ENCODE measurements around the gene GRAMD1B. TPM values are rescaled to one million over a fixed set of nuclear protein-coding genes. Genes with fewer than 3 reads are reported as not detected.

Gene GRAMD1B
- total RNA-seq, 1 donor from 2014 or later = 15.0 TPM

GRCh38 chr11:123437236-123437979, 7.3 kb downstream of the GRAMD1B start:
- Mint-ChIP-seq H3K4me3 (no peak overlapping the region), H3K27me3 (no peaks in the 10 kb centered on the region), H3K9me3 (no peaks in the 10 kb centered on the region), H3K27ac (no peak overlapping the region), H3K4me1 (no peaks in the 10 kb centered on the region), H3K36me3 (ENCODE audit: low read depth) (no peaks in the 10 kb centered on the region)
- ChIA-PET CTCF (no interaction called here), POLR2A (no interaction called here)
- DNase-seq (no peak), ATAC-seq (ENCODE audit: low read depth) (no peak)
- TF ChIP-seq, protein P1, sequence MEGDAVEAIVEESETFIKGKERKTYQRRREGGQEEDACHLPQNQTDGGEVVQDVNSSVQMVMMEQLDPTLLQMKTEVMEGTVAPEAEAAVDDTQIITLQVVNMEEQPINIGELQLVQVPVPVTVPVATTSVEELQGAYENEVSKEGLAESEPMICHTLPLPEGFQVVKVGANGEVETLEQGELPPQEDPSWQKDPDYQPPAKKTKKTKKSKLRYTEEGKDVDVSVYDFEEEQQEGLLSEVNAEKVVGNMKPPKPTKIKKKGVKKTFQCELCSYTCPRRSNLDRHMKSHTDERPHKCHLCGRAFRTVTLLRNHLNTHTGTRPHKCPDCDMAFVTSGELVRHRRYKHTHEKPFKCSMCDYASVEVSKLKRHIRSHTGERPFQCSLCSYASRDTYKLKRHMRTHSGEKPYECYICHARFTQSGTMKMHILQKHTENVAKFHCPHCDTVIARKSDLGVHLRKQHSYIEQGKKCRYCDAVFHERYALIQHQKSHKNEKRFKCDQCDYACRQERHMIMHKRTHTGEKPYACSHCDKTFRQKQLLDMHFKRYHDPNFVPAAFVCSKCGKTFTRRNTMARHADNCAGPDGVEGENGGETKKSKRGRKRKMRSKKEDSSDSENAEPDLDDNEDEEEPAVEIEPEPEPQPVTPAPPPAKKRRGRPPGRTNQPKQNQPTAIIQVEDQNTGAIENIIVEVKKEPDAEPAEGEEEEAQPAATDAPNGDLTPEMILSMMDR (IDR thresholded peaks at IDR 0.05) = no peak
- intact Hi-C loops (cut with micrococcal nuclease) = no loop called here

DNA sequence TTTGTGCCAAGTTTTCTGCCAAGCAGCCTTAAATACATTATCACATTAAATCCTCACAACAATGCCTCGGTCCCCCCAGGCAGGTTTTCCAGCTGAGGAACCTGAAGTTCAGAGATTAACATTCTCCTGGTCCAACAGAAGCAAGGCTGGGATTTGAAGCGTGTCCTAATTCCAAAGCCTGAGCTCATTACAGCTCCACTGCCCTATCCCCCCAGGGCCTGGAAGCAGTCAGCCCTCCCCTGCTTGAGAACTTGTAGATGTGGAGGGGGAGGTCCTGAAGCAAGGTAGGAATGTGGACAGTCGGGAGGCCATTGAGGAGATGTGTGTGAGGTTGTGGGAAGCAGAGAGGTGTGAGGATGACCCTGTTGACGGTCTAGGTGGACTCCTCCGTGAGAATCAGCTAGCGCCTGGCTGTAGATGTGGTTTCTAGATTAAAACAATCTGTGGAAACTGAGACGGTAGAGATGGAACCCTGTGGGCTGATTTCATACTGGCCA, 8.1 kb downstream of the GRAMD1B start:
- intact Hi-C loops (cut with micrococcal nuclease) = no loop called here
- Mint-ChIP-seq H3K27me3 (no peaks in the 10 kb centered on the region), H3K4me3 (no peak overlapping the region), H3K27ac (no peak overlapping the region), H3K9me3 (no peaks in the 10 kb centered on the region), H3K36me3 (ENCODE audit: low read depth) (no peaks in the 10 kb centered on the region), H3K4me1 (no peaks in the 10 kb centered on the region)
- CTCF ChIA-PET = interaction anchor here (1.5 kb wide), 1 partner anchor 40 kb away, joined by 4 read pairs; no protein-coding TSS in a partner anchor
- no peak for ATAC-seq (ENCODE audit: low read depth)
- DNase-seq = no peak
- POLR2A ChIA-PET = no interaction called here
- TF ChIP-seq, protein P1 (IDR thresholded peaks at IDR 0.05) = no peak

DNA sequence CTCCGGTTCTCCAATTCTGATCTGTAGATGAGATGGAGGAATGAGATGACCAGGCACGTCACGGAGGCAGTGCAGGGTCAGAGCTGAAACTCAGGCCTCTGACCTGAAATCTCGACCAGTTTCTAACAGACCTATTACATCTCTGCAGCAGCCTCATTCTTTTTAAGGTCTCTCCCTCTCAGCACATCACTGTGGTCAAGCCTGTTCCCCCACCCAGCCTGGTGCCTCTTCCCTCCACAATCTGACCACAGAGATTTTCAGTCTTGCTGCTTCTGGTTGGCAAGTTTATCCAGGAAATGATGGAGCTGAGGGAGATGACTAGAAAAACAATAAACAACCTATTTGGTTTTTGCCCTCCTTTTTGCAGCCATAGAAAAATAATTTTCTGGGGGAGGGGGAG, 9.5 kb downstream of the GRAMD1B start:
- no peak overlapping the region for H3K4me3 Mint-ChIP-seq
- no peaks in the 10 kb centered on the region for H3K4me1 Mint-ChIP-seq
- TF ChIP-seq, protein P1 (IDR thresholded peaks at IDR 0.05) = no peak
- DNase-seq = no peak
- H3K27me3 Mint-ChIP-seq = no peaks in the 10 kb centered on the region
- intact Hi-C loops (cut with micrococcal nuclease) = no loop called here
- ChIA-PET POLR2A (no interaction called here), CTCF (interaction anchor here (1.5 kb wide), 1 partner anchor 39 kb away, joined by 4 read pairs; no protein-coding TSS in a partner anchor)
- no peaks in the 10 kb centered on the region for H3K36me3 Mint-ChIP-seq (ENCODE audit: low read depth)
- no peak for ATAC-seq (ENCODE audit: low read depth)
- no peak overlapping the region for H3K27ac Mint-ChIP-seq
- H3K9me3 Mint-ChIP-seq = no peaks in the 10 kb centered on the region

DNA sequence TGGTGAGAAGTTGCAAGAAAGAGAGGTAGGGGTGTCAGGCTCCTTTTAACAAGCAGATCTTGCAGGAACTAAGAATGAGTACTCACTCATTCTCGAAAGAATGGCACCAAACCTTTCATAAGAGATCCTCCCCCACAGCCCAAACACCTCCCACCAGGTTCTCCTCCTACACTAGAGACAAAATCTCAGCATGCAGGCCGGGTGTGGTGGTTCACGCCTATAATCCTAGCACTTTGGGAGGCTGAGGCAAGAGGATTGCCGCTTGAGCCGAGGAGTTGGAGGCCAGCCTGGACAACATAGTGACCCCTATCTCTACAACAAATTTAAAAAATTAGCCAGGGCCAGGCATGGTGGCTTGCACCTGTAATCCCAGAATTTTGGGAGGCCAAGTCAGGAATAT, 11.1 kb downstream of the GRAMD1B start:
- DNase-seq (no peak), ATAC-seq (ENCODE audit: low read depth) (no peak)
- no peak overlapping the region for H3K27ac Mint-ChIP-seq
- no peaks in the 10 kb centered on the region for H3K27me3 Mint-ChIP-seq
- CTCF ChIA-PET = no interaction called here
- no peaks in the 10 kb centered on the region for H3K9me3 Mint-ChIP-seq
- no peaks in the 10 kb centered on the region for H3K36me3 Mint-ChIP-seq (ENCODE audit: low read depth)
- TF ChIP-seq, protein P1 (IDR thresholded peaks at IDR 0.05) = no peak
- H3K4me1 Mint-ChIP-seq = no peaks in the 10 kb centered on the region
- no peak overlapping the region for H3K4me3 Mint-ChIP-seq
- intact Hi-C loops (cut with micrococcal nuclease) = no loop called here
- POLR2A ChIA-PET = no interaction called here

GRCh38 chr11:123443851-123444623, 14.0 kb downstream of the GRAMD1B start:
- intact Hi-C loops (cut with micrococcal nuclease) = no loop called here
- Mint-ChIP-seq H3K27ac (no peak overlapping the region), H3K4me3 (no peak overlapping the region), H3K4me1 (no peaks in the 10 kb centered on the region), H3K36me3 (ENCODE audit: low read depth) (no peaks in the 10 kb centered on the region), H3K27me3 (no peaks in the 10 kb centered on the region), H3K9me3 (no peaks in the 10 kb centered on the region)
- TF ChIP-seq, protein P1 (IDR thresholded peaks at IDR 0.05) = no peak
- CTCF ChIA-PET = interaction anchor here (0.6 kb wide), 1 partner anchor 389 kb away, joined by 3 read pairs; no protein-coding TSS in a partner anchor
- no peak for DNase-seq
- POLR2A ChIA-PET = no interaction called here
- no peak for ATAC-seq (ENCODE audit: low read depth)

All from activated B cell treated with CpG ODN at 0.5 μM for 24 hours (primary cell).